Neural crest cell (in vitro differentiated cells): ENCODE data around the gene TPO. TPM values are rescaled to one million over a fixed set of nuclear protein-coding genes. Genes with fewer than 3 reads are reported as not detected.

ENCODE experiments used
- DNase-seq: peaks from one replicate; pipeline ENCODE4 v3.0.0; 2021; ENCODE audit warnings: low read depth, mixed read lengths, low spot score
- H3K27ac Mint-ChIP-seq: one replicate; pipeline ENCODE4 v1.8.0; 2021; ENCODE audit warnings: mild to moderate bottlenecking, mixed read lengths; ENCODE audit not compliant: unreplicated experiment
- H3K27me3 Mint-ChIP-seq: 2 replicates; pipeline ENCODE4 v1.8.0; 2021; ENCODE audit warnings: low read depth, mild to moderate bottlenecking, mixed read lengths
- H3K36me3 Mint-ChIP-seq: 2 replicates; pipeline ENCODE4 v1.8.0; 2021; ENCODE audit warnings: low read depth, mild to moderate bottlenecking, mixed read lengths
- H3K4me1 Mint-ChIP-seq: 2 replicates; pipeline ENCODE4 v1.8.0; 2021; ENCODE audit warnings: mixed read lengths
- H3K4me3 Mint-ChIP-seq: one replicate; pipeline ENCODE4 v1.8.0; 2021; ENCODE audit warnings: mild to moderate bottlenecking, mixed read lengths
- H3K9me3 Mint-ChIP-seq: 2 replicates; pipeline ENCODE4 v1.8.0; 2021; ENCODE audit warnings: mixed read lengths
- long read RNA-seq: library from polyadenylated mRNA; unstranded; transcript quantifications from one replicate; pipeline ENCODE4 v2.0.0, GENCODE V29; 2020
- total RNA-seq: library from RNA; stranded (reverse); gene quantifications from 2 replicates; pipeline ENCODE4 v1.2.1, GENCODE V29; 2021
- TF ChIP-seq, protein P1 (sequence below): fragments of 200-600 bp; sonication (generic); conservative IDR thresholded peaks from 2 replicates; pipeline ENCODE4 v1.5.0; 2021; ENCODE audit warnings: antibody characterized with exemption, mild to moderate bottlenecking

Gene TPO
- not detected in 2 replicates for total RNA-seq
- long read RNA-seq, result 0 reads

DNA sequence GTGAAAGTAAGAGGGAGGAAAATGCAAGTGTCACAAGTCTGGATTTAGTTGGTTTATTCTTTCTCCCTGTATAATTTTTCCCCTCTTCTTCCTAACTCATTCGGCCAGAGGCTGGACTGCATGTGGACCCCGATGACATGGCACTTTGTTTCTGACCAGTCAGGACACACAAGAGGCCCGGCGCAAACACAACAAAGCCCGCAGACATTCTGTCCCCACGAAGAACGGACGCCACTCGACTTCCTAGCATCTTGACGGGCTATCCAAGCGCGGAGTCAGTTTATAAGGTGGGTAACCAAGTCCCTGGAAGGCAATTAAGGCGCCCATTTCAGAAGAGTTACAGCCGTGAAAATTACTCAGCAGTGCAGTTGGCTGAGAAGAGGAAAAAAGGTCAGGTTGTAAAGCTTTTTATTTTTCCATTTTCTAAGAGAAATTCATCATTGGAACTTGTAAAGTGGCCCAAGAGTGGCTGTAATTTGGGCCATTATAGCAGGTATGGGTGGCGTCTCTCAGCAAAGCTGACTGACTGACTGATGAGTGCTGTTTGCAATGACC, at the start of gene TPO:
TSS of gene TPO (plus strand) at position 308 of the 555 bp plus-strand sequence. CDS start 946 bp downstream, outside the sequence.
- DNase-seq, result no peak
- H3K4me1 Mint-ChIP-seq, result peaks cover 3% of the 10 kb centered on the region
- no peak within 1 kb of the TSS for H3K27ac Mint-ChIP-seq
- H3K36me3 Mint-ChIP-seq, result no peaks in the 10 kb centered on the region
- TF ChIP-seq, protein P1, sequence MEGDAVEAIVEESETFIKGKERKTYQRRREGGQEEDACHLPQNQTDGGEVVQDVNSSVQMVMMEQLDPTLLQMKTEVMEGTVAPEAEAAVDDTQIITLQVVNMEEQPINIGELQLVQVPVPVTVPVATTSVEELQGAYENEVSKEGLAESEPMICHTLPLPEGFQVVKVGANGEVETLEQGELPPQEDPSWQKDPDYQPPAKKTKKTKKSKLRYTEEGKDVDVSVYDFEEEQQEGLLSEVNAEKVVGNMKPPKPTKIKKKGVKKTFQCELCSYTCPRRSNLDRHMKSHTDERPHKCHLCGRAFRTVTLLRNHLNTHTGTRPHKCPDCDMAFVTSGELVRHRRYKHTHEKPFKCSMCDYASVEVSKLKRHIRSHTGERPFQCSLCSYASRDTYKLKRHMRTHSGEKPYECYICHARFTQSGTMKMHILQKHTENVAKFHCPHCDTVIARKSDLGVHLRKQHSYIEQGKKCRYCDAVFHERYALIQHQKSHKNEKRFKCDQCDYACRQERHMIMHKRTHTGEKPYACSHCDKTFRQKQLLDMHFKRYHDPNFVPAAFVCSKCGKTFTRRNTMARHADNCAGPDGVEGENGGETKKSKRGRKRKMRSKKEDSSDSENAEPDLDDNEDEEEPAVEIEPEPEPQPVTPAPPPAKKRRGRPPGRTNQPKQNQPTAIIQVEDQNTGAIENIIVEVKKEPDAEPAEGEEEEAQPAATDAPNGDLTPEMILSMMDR, result no peak
- H3K9me3 Mint-ChIP-seq, result peaks cover 3% of the 10 kb centered on the region
- no peak within 1 kb of the TSS for H3K4me3 Mint-ChIP-seq
- no peaks in the 10 kb centered on the region for H3K27me3 Mint-ChIP-seq

DNA sequence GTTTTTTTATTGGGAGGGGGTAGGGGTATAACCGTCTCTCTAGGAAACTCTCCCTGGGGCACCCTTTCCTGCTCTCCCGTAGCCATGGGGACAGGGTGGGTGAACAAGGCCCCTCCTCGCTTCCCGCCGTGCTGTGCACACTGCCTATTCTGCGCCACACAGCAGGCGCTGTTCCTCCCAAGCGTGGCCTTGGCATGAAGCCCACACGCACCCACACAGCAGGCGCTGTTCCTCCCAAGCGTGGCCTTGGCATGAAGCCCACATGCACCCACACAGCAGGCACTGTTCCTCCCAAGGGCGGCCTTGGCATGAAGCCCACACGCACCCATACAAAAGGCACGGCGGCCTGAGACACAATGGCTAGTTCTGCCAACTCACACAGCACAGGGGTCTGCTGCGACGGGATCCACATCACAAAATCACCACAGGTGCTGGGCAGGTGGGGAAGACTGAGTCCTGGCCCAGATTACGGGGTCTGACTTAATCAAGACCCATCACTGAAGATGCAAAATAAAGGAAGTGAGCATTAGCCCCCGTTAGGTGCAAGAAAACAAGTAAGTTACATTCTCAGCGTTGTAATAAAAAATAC, 46.6 kb upstream of the TPO start:
- Mint-ChIP-seq H3K27me3 (no peaks in the 10 kb centered on the region), H3K27ac (peak overlapping the region; percentile 67), H3K4me1 (no peaks in the 10 kb centered on the region), H3K4me3 (no peak overlapping the region), H3K9me3 (peaks cover 8% of the 10 kb centered on the region), H3K36me3 (peaks cover 6% of the 10 kb centered on the region)
- no peak for DNase-seq
- TF ChIP-seq, protein P1, result no peak

DNA sequence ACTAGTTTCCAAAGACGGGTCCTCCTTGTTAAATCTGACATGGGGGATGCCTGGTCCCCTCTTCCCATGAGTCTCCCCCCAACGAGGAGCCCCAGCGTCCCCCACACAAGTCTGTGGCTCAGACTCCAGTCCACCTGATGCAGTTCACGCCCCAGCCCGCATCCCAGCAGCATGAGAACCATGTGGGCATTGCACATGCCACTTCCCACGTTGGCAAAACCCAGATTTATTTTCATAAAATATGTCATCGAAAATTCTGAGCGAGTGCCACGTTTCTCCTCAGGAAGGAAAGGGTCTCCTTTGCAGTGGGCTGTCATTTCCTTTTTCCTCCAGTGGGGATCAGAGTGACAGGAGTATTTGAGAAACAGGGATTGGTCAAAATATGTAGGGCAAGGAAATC, 45.7 kb upstream of the TPO start:
- DNase-seq, result no peak
- TF ChIP-seq, protein P1, result no peak
- H3K4me3 Mint-ChIP-seq, result no peak overlapping the region
- H3K27me3 Mint-ChIP-seq, result no peaks in the 10 kb centered on the region
- H3K27ac Mint-ChIP-seq, result no peak overlapping the region
- peaks cover 6% of the 10 kb centered on the region for H3K36me3 Mint-ChIP-seq
- peaks cover 8% of the 10 kb centered on the region for H3K9me3 Mint-ChIP-seq
- H3K4me1 Mint-ChIP-seq, result no peaks in the 10 kb centered on the region

DNA sequence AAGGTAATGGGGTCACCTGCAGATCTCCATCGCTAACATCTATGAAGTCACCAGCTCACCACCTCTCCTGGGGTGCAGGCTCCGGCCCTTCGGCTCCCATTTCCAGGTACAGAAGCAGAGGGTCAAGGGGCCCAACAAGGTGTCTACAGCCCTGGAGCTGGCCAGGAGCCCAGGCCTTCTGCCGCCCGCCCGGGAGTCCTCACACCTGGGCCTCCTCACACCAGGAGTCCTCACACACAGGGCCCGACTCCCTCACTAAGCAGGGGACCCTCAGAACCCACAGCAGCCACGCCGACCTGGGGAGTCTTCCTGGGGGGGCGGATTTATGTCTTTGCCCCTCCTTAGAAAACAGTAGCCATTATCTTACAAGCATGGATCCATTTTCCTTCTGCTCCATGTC, 43.4 kb upstream of the TPO start:
- TF ChIP-seq, protein P1, result no peak
- Mint-ChIP-seq H3K9me3 (peaks cover 2% of the 10 kb centered on the region), H3K36me3 (no peaks in the 10 kb centered on the region), H3K4me3 (no peak overlapping the region), H3K27ac (no peak overlapping the region), H3K27me3 (no peaks in the 10 kb centered on the region), H3K4me1 (no peaks in the 10 kb centered on the region)
- DNase-seq, result no peak

DNA sequence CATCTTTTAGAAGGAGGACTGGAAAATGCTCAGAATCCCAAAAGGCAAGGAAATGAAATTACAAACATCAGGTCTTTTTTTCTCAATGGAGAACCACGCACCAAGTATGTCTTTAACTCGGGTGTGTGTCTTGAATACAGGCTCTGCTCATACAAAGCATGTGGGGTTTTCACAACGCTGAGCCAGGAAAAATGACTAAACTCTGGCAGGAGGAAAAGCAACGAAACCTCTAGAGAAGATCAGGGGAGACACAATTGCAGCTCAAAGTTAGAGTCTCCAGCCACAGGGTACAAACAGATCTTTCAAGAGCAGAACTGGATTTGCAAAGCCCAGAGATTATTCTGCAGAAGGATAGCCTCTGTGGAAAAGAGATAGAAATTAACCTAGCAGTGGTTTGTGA, 42.8 kb upstream of the TPO start:
- H3K27me3 Mint-ChIP-seq, result no peaks in the 10 kb centered on the region
- H3K9me3 Mint-ChIP-seq, result no peaks in the 10 kb centered on the region
- H3K4me1 Mint-ChIP-seq, result no peaks in the 10 kb centered on the region
- H3K36me3 Mint-ChIP-seq, result no peaks in the 10 kb centered on the region
- no peak for DNase-seq
- TF ChIP-seq, protein P1, result no peak
- no peak overlapping the region for H3K27ac Mint-ChIP-seq
- no peak overlapping the region for H3K4me3 Mint-ChIP-seq
